GM06990 (cell line): ENCODE results near the gene EXD1.
"Not testable (repeated sequence)": the region's sequence is repeated elsewhere in the genome, so short reads cannot be mapped to it uniquely, and the experiment has no call there.

Source experiments
- DNase-seq: peaks from one replicate; pipeline ENCODE4 v3.0.0-alpha.2; 2011; ENCODE audit not compliant: insufficient read length; ENCODE audit errors: extremely low read depth
- H3K27me3 ChIP-seq: replicated peaks from 2 replicates; pipeline ENCODE4 v1.6.0; 2011; ENCODE audit warnings: low read length; ENCODE audit not compliant: control insufficient read depth, insufficient read depth
- H3K36me3 ChIP-seq: 2 replicates; pipeline ENCODE4 v1.5.1; 2011; ENCODE audit warnings: low read length; ENCODE audit not compliant: control insufficient read depth, insufficient read depth
- H3K4me3 ChIP-seq: replicated peaks from 2 replicates; pipeline ENCODE4 v1.5.1; 2011; ENCODE audit warnings: low read depth, mild to moderate bottlenecking, control low read depth, low read length
- CTCF ChIP-seq: IDR thresholded peaks from 2 replicates; pipeline ENCODE4 v1.5.1; 2011; ENCODE audit warnings: low read length, control low read depth, mild to moderate bottlenecking, inconsistent platforms; ENCODE audit not compliant: insufficient read depth, poor library complexity, severe bottlenecking

Gene EXD1

GRCh38 chr15:41151451-41152005 lies 79.0 kb downstream of the EXD1 start:
- Histone ChIP-seq H3K4me3 (no peak overlapping the region), H3K36me3 (no peaks in the 10 kb centered on the region), H3K27me3 (no peaks in the 10 kb centered on the region)
- TF ChIP-seq CTCF, result no peak
- no peak for DNase-seq

DNA sequence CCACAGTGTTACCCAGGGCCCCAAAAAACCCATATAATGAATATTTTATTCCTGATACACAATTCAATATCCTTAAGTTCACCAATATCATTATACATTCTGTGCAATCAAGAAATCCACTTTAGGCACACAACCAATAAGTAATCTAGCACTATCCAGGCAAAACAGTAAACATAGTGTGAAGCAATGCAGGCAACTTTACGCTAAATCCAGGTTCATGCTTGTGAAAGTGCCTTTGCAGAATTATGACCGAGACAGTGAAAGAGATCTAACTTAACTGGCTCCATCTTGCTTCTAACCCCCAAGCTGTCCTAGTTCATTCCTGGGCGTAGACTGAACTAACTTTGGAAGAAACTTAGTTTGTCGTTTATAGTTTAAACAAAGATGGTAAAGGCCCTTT lies 80.3 kb downstream of the EXD1 start:
- no peak for DNase-seq
- no peak for TF ChIP-seq CTCF
- Histone ChIP-seq H3K4me3 (no peak overlapping the region), H3K27me3 (no peaks in the 10 kb centered on the region), H3K36me3 (no peaks in the 10 kb centered on the region)

GRCh38 chr15:41148065-41148464 lies 82.5 kb downstream of the EXD1 start:
- no peaks in the 10 kb centered on the region for H3K36me3 ChIP-seq
- no peak overlapping the region for H3K4me3 ChIP-seq
- DNase-seq, result no peak
- no peaks in the 10 kb centered on the region for H3K27me3 ChIP-seq
- no peak for TF ChIP-seq CTCF

GRCh38 chr15:41139619-41140018 lies 90.9 kb downstream of the EXD1 start:
- H3K4me3 ChIP-seq, result no peak overlapping the region
- no peaks in the 10 kb centered on the region for H3K27me3 ChIP-seq
- no peak for TF ChIP-seq CTCF
- DNase-seq, result no peak
- no peaks in the 10 kb centered on the region for H3K36me3 ChIP-seq

DNA sequence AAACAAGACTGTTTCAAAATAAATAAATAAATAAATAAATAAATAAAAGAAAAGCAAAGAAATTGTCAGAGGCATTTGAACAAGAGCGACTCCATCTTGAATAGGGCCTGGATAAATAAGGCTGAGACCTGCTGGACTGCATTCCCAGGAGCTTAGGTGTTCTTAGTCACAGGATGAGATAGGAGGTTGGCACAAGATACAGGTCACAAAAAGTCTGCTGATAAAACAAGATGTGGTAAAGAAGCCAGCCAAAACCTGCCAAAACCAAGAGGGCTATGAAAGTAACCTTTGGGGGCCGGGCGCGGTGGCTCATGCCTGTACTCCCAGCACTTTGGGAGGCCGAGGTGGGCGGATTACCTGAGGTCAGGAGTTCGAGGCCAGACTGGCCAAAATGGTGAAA lies 91.4 kb downstream of the EXD1 start:
- H3K36me3 ChIP-seq, H3K4me3 ChIP-seq, DNase-seq, H3K27me3 ChIP-seq: not testable (repeated sequence)

- H3K4me3 ChIP-seq, H3K36me3 ChIP-seq, DNase-seq, H3K27me3 ChIP-seq: not testable (repeated sequence)
These were observed 95.0 kb downstream of the EXD1 start for GRCh38 chr15:41135580-41135979.

GRCh38 chr15:41133454-41133853 lies 97.1 kb downstream of the EXD1 start:
- TF ChIP-seq CTCF, result no peak
- DNase-seq, result no peak
- H3K36me3 ChIP-seq, result no peaks in the 10 kb centered on the region
- H3K4me3 ChIP-seq, result no peak overlapping the region
- no peaks in the 10 kb centered on the region for H3K27me3 ChIP-seq
